ENCODE measurements around the gene SV2C.

DNA sequence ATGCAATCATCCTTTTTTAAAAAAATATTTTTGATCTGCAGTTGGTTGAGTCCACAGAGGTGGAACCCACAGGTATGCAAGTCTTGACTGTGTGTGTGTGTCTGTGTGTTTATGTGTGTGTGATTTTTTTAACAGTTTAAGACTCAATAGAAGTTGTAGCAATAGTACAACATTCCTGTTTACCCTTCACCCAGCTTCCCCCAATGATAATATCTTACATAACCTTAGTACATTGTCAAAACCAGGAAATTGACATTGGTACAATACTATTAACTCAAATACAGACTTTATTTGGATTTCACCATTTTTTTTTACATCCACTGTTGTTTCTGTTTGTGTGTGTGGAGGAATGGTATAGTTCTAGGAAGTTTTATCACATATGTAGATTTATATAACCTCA lies 81.8 kb downstream of the SV2C start:
- TF ChIP-seq, protein P1, sequence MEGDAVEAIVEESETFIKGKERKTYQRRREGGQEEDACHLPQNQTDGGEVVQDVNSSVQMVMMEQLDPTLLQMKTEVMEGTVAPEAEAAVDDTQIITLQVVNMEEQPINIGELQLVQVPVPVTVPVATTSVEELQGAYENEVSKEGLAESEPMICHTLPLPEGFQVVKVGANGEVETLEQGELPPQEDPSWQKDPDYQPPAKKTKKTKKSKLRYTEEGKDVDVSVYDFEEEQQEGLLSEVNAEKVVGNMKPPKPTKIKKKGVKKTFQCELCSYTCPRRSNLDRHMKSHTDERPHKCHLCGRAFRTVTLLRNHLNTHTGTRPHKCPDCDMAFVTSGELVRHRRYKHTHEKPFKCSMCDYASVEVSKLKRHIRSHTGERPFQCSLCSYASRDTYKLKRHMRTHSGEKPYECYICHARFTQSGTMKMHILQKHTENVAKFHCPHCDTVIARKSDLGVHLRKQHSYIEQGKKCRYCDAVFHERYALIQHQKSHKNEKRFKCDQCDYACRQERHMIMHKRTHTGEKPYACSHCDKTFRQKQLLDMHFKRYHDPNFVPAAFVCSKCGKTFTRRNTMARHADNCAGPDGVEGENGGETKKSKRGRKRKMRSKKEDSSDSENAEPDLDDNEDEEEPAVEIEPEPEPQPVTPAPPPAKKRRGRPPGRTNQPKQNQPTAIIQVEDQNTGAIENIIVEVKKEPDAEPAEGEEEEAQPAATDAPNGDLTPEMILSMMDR (conservative IDR thresholded peaks at IDR 0.05 in 1 of 2, IDR thresholded peaks at IDR 0.05 in 1 of 2; ENCODE audit: extremely low read depth in 1 of 2, insufficient read depth in 1 of 2, low read depth in 1 of 2, low read length in 2 of 2) = no peak
- no peak for TF ChIP-seq EZH2 (IDR thresholded peaks at IDR 0.05; ENCODE audit: borderline replicate concordance, low read length)

Data from mammary epithelial cell (primary cell).